EL (cell line): ENCODE data around the gene FBXL19.

ENCODE experiments used
- DNase-seq: peaks from one replicate; pipeline ENCODE4 v3.0.0-alpha.2; 2016

The FBXL19 gene

DNA sequence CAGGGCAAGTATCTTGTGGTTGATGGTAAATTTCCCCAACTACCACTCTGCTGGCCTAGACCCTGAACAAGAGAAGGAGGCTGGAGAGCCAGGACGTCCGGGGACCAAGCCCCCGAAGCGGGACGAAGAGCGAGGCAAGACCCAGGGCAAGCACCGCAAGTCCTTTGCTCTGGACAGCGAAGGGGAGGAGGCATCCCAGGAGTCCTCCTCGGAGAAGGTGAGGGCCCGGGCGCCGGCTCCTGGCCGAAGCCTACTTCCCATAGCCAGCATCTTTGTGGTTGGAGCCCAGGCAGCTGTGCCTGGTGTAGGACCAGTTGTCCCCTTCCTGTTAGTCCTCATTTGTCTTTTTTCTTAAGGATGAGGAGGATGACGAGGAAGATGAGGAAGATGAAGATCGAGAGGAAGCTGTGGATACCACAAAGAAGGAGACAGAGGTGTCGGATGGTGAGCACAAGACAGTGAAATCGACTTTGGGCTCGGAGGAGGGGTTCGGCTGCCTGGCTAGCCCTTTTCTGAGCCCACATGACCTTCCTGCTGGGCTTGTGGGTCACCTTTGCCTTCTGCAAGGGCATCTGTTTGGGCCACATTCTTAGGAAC is 46.0 kb downstream of the FBXL19 start:
- no peak for DNase-seq

DNA sequence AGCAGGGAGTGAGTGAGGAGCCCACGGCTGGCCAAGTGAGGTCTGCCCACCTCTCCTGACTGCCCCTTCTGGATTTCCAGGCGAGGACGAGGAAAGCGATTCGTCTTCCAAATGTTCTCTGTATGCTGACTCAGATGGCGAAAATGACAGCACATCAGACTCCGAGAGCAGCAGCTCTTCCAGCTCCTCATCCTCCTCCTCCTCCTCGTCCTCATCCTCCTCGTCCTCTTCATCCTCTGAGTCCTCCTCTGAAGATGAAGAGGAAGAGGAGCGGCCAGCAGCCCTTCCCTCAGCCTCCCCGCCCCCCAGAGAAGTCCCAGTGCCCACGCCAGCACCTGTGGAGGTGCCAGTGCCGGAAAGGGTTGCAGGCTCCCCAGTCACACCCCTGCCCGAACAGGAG is 47.9 kb downstream of the FBXL19 start:
- no peak for DNase-seq

DNA sequence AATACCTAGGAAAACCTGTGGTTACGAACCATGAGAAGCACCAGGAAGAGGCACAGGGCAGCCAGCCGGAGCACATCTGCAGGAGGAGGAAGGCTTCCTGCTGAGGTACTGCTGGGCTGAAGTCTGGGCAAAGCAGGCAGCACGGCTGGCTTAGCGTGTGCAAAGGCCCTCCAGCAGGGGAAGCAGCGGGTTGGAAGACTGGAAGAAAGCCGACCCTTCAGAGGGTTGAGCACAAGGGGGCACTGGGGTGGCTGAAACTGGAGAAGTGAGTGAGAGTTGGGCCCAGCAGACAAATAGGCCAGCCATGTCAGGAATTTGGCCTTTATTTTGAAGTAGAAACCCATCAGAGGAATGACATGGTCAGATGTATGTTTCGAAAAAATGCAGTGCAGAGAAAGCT is 49.5 kb downstream of the FBXL19 start:
- no peak for DNase-seq

DNA sequence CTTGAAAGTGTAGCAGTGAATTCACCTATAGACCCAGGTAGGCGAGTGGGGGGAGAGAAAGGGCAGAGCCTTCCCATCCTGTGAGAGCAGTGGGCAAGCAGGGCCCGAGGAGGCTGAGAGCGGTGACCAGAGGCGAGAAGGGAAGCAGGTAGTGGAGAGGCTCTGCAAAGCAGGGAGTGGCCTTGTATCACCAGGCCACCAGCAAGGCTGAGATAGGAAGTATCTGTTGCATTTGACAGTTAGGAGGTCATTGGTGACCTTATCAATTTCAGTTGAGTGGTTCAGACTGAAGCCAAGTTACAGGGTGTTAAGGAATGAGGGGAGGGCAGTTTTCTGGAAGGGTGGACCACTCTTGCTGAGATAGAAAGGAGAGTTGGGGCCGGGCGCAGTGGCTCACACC is 51.0 kb downstream of the FBXL19 start:
- no peak for DNase-seq

DNA sequence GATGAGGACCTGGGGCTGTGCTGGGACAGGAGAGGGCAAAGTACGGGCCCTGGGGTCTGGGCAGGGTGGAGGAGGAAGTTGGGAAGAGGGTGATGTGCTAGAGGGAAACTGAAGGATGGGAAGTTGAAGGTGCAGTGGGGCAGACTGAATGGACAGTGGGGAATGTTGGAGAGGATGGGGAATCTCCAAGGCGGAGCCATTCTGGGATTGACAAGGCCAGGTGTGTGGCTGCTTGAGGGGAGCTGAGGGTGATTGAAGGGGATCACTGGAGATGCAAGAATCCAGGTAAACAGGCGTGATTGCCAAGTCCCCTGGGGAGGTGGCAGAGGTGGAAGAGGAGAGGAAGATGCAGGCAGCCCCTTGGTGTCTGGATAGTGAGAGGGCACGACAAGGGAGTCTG is 53.1 kb downstream of the FBXL19 start:
- no peak for DNase-seq

DNA sequence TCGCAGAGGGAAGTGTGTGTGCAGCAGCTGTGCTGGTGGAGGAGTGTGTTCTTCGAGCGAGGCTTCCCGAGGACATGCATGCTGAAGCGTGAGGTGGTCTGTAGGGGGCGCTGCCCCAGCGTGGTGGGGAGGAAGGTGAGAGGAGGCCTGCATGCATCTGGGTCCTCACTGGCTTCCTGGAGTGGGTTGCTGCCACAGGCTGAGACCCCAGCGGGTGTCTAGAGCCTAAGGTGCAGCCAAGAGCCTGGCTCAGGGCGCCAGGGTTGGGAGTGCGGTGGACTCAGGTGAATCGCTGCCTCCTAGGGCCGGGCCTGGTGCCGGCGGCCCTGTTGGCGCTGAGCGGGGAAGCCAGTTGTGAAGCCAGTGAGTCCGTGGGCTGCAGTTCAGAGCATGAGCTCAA is 54.1 kb downstream of the FBXL19 start:
- DNase-seq, result no peak

DNA sequence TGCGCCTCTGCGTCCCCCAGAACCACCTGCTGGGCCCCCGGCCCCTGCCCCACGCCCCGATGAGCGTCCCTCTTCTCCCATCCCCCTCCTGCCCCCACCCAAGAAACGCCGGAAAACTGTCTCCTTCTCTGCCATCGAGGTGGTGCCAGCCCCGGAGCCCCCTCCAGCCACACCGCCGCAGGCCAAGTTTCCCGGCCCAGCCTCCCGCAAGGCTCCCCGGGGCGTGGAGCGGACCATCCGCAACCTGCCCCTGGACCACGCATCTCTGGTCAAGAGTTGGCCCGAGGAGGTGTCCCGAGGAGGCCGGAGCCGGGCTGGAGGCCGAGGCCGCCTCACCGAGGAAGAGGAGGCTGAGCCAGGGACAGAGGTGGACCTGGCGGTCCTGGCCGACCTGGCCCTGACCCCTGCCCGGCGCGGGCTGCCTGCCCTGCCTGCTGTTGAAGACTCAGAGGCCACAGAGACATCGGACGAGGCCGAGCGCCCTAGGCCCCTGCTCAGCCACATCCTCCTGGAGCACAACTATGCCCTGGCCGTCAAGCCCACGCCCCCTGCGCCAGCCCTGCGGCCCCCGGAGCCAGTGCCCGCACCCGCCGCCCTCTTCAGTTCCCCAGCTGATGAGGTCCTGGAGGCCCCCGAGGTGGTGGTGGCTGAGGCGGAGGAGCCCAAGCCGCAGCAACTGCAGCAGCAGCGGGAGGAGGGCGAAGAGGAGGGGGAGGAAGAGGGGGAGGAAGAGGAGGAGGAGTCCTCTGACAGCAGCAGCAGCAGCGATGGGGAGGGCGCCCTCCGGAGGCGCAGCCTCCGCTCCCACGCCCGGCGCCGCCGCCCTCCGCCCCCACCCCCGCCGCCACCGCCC is 56.0 kb downstream of the FBXL19 start:
- no peak for DNase-seq

DNA sequence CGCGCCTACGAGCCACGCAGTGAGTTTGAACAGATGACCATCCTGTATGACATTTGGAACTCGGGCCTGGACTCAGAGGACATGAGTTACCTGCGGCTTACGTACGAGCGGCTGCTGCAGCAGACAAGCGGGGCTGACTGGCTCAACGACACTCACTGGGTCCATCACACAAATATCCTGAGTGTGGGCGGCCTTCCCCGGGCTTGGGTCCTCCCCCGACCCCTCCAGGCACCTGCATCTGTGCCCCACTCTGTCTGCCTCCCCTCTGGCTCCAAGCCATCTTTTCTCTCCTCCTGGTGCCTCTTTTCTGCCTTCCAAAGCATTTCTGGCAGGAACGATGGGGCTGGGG is 56.6 kb downstream of the FBXL19 start:
- DNase-seq, result no peak

DNA sequence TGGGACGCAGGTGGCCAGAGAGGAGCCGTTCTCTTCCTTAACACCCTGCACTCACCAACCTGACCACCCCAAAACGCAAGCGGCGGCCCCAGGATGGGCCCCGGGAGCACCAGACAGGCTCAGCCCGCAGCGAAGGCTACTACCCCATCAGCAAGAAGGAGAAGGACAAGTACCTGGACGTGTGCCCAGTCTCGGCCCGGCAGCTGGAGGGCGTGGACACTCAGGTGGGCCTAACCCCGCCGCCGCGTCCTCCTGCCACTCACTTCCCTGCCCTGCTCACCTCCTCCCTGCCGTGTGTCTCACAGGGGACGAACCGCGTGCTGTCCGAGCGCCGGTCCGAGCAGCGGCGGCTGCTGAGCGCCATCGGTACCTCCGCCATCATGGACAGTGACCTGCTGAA is 57.1 kb downstream of the FBXL19 start:
- DNase-seq, result no peak

DNA sequence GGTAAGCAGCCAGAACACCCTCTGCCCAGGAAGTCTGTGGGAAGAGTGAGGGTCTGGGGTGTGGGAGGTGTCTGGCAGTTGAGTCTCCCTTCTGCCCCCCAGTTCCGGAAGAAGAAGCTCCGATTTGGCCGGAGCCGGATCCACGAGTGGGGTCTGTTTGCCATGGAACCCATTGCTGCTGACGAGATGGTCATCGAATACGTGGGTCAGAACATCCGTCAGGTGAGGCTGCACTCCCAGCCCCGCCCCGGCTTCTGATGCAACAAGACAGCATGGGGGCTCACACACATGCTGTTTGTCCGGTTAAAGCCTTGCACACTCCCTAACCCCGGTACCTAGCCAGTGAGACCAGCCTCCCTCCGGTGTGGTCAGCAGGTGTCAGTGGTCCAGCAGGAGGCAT is 57.6 kb downstream of the FBXL19 start:
- DNase-seq, result no peak

DNA sequence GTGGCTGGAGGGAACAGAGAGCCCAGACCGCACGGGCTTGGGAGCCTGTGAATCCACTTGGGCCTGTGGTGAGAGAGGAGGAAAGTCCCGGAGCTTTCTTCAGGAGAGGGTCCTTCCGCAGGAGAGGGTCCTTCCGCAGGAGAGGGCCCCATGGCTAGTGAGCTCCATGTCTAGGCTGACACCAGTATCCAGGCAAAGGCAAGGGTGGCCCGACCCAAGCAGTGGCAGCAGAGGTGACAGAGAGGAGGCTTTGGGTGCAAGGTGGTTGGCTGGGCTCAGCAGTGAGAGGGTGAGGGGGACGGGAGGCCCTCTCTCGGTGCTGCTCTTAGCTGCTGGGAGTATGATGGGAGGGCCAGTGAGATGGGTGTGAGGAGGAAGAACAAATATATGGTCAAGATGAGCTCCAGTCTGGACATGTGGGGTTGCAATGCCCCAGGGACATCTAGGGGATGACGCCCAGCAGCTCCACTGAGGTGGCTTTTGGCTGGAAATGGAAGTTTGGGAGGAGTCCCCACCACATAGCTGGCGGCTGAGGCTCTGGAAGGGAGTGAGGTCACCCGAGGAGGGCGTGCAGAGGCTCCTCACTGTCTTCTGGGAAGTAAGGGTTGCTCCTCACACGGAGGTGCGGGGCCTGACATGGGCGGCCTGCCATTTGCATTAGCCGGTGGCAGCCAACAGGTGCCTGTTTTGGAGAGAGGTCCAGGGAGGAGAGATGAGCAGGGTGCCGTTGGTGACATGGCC is 59.3 kb downstream of the FBXL19 start:
- DNase-seq, result no peak

DNA sequence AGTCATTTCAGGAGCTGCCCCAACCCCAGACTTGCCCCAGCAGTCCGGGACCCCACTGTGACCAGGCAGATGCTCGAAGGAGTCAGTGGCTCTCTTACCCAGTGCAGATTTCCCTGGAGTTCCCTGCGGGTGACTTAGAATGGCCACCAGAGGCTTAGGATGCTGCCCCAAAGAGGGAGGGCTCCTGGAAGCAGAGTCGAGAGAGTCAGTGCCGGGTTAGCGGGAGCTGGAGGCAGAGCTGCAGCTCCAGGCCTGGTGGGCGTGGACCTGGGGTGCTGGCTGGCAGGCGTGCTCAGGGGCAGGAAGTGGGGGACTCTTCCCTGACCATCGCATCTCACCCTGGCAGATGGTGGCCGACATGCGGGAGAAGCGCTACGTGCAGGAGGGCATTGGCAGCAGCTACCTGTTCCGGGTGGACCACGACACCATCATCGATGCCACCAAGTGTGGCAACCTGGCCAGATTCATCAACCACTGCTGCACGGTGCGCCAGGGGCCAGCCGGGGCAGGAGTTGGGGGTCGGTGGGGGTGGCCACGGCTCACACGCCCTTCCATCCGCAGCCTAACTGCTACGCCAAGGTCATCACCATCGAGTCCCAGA is 60.0 kb downstream of the FBXL19 start:
- DNase-seq, result no peak

DNA sequence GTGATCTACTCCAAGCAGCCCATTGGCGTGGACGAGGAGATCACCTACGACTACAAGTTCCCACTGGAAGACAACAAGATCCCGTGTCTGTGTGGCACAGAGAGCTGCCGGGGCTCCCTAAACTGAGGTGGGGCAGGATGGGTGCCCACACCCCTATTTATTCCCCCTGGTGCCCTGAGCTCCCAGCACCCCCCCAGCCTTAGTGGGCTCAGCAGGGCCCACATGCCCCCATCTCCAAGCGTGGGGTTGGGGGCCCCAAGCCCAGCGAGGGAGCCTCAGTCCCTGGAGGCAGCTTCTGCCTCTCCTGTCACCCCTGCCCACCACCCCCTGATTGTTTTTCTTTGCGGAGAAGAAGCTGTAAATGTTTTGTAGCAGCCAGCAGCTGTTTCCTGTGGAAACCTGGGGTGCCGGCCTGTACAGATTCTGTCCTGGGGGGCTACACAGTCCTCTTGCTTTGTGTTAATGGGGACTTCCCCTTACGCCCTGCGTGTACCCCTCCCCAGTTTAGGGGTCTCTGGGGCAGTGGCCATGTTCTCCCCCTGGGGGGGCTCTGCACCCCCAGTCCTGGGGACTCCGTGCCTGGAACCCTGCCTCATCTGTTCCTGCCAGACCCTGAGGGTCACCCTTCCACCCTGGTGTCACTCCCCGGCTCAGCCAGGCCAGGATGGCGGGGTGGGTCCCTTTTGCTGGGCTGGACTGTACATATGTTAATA is 60.7 kb downstream of the FBXL19 start:
- no peak for DNase-seq

DNA sequence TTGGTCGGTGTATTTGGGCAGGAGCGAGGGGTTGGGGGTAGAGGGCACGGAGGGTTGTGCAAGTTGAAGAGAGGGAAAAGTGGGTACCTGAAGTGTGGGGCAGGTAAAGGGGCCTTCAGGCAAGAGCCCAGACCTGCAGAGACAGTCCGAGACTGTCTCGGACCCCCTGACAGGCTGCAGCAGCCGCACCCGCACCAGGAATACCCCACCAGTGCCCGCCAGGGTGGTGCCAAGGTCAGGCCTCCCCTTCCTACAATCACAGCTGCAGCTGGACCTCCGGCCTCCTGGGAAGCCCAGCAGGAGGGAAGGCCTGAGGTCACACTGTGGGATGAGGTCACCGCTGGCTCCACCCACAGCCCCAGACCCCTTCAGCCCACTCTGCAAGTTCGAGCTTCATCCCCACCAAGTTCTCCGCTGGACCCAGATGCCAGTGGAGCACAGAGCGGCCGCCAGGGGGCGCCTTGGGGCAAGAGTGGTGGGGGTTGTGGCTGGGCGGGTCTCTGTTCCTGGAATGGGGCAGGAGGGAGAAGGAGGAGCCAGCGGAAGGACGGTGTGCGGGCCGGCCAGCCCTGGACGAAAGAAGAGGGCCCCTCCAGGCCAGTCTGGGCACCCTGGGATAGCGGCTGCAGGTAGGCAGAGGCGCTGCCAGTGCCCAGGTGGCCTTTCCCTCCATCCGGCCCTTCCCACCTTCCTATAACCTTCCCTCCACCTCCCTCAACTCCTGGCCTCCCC is 61.5 kb downstream of the FBXL19 start, which contains the start of gene HSD3B7:
TSS of gene HSD3B7 (plus strand) at position 539 of the 732 bp plus-strand sequence. CDS start 452 bp downstream, outside the sequence.
- DNase-seq, result peak; percentile 78

DNA sequence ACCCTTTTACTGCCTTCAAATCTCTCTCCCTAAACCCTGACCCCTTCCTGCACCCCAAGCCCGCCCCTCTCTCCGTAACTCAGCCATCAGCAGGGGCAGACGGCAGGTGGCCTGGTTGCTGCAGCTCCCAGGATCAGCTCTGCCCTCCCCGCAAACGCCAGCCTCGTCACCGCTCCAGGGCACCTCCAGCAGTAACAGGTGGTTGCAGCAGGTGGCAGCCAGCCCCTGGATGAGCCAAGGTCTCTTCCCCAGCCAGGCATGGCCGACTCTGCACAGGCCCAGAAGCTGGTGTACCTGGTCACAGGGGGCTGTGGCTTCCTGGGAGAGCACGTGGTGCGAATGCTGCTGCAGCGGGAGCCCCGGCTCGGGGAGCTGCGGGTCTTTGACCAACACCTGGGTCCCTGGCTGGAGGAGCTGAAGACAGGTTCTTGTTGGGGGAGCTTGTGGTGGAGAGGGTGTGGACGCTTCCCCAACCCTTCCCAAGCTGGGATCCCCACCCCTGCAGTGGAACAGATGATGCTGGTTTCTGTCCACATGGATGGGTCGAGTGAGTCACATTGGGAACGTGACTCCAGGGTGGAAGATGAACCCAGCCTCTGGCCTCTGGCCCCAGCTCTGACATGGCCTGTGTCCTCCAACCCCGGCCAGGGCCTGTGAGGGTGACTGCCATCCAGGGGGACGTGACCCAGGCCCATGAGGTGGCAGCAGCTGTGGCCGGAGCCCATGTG is 62.2 kb downstream of the FBXL19 start:
- DNase-seq, result peak; percentile 33

DNA sequence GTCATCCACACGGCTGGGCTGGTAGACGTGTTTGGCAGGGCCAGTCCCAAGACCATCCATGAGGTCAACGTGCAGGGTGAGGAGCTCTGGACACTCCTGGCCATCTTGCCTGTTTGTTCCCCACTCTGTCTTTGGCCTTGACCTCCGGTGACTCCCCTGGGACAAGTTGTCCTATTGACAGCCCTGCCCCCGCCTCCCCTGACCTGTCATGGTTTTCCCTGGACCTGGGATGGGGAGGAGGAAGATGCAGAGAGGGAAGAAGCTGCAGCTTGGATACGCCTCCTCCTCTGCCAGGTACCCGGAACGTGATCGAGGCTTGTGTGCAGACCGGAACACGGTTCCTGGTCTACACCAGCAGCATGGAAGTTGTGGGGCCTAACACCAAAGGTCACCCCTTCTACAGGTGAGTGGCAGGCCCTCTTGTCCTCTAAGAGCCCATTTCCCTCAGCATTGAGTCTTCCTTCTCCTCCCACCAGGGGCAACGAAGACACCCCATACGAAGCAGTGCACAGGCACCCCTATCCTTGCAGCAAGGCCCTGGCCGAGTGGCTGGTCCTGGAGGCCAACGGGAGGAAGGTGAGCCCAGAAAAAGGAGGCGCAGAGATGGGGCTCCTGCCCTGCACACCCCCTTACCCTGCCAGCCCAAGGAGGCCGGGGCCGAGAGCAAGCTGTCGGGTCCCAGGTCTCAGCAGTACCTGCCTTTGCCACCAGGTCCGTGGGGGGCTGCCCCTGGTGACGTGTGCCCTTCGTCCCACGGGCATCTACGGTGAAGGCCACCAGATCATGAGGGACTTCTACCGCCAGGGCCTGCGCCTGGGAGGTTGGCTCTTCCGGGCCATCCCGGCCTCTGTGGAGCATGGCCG is 63.0 kb downstream of the FBXL19 start:
- DNase-seq, result no peak

DNA sequence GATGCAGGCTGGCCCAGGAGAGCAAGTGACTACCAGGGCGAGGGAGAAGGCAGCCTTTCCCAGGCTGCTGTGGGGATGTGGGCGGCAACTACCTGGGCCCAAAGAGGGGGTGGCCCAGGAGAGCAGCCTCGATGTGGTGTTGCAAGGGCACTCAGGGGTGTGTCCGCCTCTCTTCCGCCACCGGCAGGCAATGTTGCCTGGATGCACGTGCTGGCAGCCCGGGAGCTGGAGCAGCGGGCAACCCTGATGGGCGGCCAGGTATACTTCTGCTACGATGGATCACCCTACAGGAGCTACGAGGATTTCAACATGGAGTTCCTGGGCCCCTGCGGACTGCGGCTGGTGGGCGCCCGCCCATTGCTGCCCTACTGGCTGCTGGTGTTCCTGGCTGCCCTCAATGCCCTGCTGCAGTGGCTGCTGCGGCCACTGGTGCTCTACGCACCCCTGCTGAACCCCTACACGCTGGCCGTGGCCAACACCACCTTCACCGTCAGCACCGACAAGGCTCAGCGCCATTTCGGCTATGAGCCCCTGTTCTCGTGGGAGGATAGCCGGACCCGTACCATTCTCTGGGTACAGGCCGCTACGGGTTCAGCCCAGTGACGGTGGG is 64.3 kb downstream of the FBXL19 start:
- no peak for DNase-seq

DNA sequence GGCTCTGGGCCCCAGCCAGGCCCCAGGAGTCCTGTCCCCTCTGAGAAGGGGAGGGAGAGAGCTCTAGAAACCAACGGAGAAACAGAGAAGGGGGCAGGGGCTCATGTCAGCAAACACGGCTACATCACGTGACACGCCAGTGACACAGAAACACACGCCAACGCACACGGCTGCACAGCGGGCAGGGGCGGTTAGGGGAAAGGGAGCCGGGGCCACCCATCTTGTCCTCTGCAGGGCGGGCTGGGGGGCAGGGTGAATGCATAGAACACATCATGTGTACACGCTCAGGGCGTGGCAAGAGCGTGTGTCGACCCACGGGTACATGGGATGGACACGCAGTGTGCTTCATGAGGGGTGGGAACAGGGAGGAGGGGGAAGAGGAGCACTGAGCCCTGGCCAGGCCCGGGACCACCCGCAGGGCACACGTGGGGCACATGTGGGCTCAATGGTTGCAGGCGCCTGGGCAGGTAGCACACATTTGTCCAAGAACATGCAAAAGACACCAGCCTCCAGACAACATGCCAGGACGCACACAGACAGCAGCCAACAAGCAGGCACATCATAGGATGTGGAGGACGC is 66.2 kb downstream of the FBXL19 start:
- DNase-seq, result no peak

DNA sequence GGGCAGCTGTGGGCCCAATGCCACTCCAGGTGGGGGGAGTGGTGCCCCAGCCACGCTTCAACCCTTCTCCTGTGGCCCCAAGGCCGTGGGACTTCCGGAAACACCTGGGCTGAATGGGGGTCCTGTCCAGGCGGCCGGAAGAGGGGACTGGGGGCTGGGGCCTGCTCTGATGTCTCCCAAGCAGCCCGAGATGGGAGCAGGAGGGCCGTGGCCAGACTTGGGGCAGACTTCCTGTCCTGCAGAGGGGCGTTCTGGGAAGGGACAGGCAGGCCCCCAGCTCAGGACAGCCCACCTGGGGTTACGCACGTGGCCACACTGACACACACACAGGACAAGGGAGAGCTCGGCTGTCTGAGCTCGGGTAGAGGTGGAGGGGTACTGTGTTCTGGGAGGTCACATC is 66.7 kb downstream of the FBXL19 start:
- DNase-seq, result no peak

DNA sequence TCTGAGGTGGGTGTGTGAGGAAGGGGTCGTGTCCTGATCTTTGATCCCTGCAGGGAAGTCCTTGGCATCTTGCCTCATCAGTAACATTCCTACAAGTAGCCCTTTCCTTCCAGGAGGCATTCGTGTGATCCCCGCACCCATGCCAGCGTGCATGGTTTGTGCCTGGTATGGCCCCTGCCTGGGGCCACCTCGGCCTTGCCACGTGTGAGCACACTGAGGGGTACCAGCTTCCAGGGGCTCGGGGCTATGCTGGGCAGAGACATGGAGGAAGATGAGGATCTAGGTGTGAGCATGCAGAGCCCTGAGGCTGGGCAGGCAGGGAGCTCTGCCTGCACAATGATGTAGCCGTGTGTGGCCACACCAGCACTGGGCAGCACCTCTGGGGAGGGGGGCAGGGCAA is 67.7 kb downstream of the FBXL19 start:
- no peak for DNase-seq
